AG04450 (cell line): ENCODE data around the gene LGALS3BP. TPM values are rescaled to one million over a fixed set of nuclear protein-coding genes. Genes with fewer than 3 reads are reported as not detected.

Experiments
- CTCF ChIA-PET: fragments of 300-600, 350-600 bp; formaldehyde crosslinking; extraction: SDS; loops from one replicate; lab custom pipeline; 2022; ENCODE audit warnings: antibody characterized with exemption, inconsistent platforms; lab: Charles Lee
- POLR2A ChIA-PET: fragments of 350-600 bp; formaldehyde crosslinking; extraction: SDS; loops from one replicate; lab custom pipeline; 2021; ENCODE audit warnings: antibody characterized with exemption, inconsistent platforms; lab: Yijun Ruan, JAX
- DNase-seq: peaks from one replicate; pipeline ENCODE4 v3.0.0-alpha.2; 2011; ENCODE audit warnings: low read depth, low spot score
- H3K27ac ChIP-seq: one replicate; pipeline ENCODE4 v1.5.1; 2012; ENCODE audit warnings: low read depth, low read length, control low read depth
- H3K27me3 ChIP-seq: one replicate; pipeline ENCODE4 v1.6.0; 2012; ENCODE audit warnings: low read length; ENCODE audit not compliant: control insufficient read depth, insufficient read depth
- H3K4me3 ChIP-seq: 2 replicates; pipeline ENCODE4 v1.5.1; 2011; ENCODE audit warnings: mild to moderate bottlenecking, low read depth, low read length, control low read depth
- H3K9me3 ChIP-seq: 2 replicates; pipeline ENCODE4 v1.5.1; 2012; ENCODE audit warnings: low read length; ENCODE audit not compliant: control insufficient read depth, insufficient read depth
- polyA plus RNA-seq: library from polyadenylated mRNA; depleted of rRNA; stranded (reverse); fragments of >200 nt; gene quantifications from 2 replicates; pipeline ENCODE4 v1.2.3, GENCODE V29; 2011
- TF ChIP-seq, protein P1 (sequence below): IDR thresholded peaks from 2 replicates; pipeline ENCODE4 v1.5.1; 2011; ENCODE audit warnings: low read depth, low read length, control low read depth, inconsistent platforms

The LGALS3BP gene
- polyA plus RNA-seq, 1 experiment, result 126 TPM

GRCh38 chr17:78995761-78996451, 16.2 kb upstream of the LGALS3BP start:
- ChIA-PET POLR2A (interaction anchor here (0.6 kb wide), 1 partner anchor 31 kb away, joined by 5 read pairs; no protein-coding TSS in a partner anchor), CTCF (no interaction called here)
- no peak for DNase-seq
- TF ChIP-seq, protein P1, sequence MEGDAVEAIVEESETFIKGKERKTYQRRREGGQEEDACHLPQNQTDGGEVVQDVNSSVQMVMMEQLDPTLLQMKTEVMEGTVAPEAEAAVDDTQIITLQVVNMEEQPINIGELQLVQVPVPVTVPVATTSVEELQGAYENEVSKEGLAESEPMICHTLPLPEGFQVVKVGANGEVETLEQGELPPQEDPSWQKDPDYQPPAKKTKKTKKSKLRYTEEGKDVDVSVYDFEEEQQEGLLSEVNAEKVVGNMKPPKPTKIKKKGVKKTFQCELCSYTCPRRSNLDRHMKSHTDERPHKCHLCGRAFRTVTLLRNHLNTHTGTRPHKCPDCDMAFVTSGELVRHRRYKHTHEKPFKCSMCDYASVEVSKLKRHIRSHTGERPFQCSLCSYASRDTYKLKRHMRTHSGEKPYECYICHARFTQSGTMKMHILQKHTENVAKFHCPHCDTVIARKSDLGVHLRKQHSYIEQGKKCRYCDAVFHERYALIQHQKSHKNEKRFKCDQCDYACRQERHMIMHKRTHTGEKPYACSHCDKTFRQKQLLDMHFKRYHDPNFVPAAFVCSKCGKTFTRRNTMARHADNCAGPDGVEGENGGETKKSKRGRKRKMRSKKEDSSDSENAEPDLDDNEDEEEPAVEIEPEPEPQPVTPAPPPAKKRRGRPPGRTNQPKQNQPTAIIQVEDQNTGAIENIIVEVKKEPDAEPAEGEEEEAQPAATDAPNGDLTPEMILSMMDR, result no peak
- peaks cover 13% of the 10 kb centered on the region; the same call in 1 of the 2 replicates for H3K9me3 ChIP-seq
- H3K4me3 ChIP-seq, result no peak overlapping the region
- H3K27me3 ChIP-seq, result no peaks in the 10 kb centered on the region
- no peak overlapping the region for H3K27ac ChIP-seq

- TF ChIP-seq, protein P1, result no peak
- ChIA-PET CTCF (no interaction called here), POLR2A (interaction anchor here (0.6 kb wide), 1 partner anchor 32 kb away, joined by 5 read pairs; no protein-coding TSS in a partner anchor)
- H3K9me3 ChIP-seq, result peaks cover 19% of the 10 kb centered on the region; the same call in 1 of the 2 replicates
- no peak for DNase-seq
- no peak overlapping the region for H3K27ac ChIP-seq
- H3K4me3 ChIP-seq, result no peak overlapping the region
- no peaks in the 10 kb centered on the region for H3K27me3 ChIP-seq
Measured at GRCh38 chr17:78995022-78995760, 15.5 kb upstream of the LGALS3BP start.

GRCh38 chr17:78993981-78994671, 14.4 kb upstream of the LGALS3BP start:
- Histone ChIP-seq H3K27me3 (no peaks in the 10 kb centered on the region), H3K27ac (no peak overlapping the region), H3K4me3 (no peak overlapping the region), H3K9me3 (peaks cover 19% of the 10 kb centered on the region; the same call in 1 of the 2 replicates)
- CTCF ChIA-PET, result interaction anchor here (1.1 to 1.3 kb wide), 2 partner anchors 16 to 17 kb away, joined by 3 read pairs; partner anchors contain the start of gene CANT1
- POLR2A ChIA-PET, result no interaction called here
- TF ChIP-seq, protein P1, result no peak
- no peak for DNase-seq

DNA sequence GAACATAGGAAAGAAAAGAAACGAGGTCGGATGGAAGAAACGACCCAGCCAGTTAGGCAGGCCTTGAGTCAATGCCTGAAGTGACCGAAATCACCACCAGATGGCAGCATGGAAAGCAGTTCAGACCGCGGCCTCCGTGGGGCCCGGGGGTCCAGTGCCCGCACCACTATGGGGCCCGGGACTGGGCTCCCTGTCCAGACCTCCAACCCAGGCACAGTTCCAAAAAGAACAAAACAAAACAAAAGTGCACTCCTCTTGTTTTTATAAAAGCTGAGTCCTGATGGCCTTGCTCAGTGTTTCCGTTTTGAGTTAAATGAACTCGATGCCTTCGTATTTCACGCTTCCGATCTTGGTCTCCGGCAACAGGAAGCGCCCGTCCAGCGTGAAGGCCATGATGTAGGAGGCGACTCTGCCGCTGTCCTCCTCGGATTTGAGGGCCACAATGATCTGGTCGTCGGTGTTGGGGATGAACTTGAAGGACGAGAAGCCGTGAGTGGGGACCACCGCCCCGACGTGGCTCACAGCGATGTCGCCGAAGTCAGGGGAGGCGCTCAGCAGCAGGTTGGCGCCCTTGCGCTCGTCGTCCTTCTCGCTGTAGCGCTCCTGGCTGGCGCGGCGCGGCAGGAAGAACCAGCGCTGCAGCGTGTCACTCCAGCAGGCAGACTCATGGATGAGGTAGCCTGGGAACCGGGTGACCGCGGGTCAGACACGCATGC, 13.7 kb upstream of the LGALS3BP start:
- peaks cover 19% of the 10 kb centered on the region; the same call in 1 of the 2 replicates for H3K9me3 ChIP-seq
- ChIA-PET POLR2A (no interaction called here), CTCF (interaction anchor here (0.6 to 1.3 kb wide), 11 partner anchors 15 to 937 kb away, joined by 3 to 8 read pairs (median 3); partner anchors contain the start of gene CANT1)
- H3K27me3 ChIP-seq, result no peaks in the 10 kb centered on the region
- no peak overlapping the region for H3K4me3 ChIP-seq
- TF ChIP-seq, protein P1, result peak; percentile 77
- no peak overlapping the region for H3K27ac ChIP-seq
- DNase-seq, result no peak
